Stimulated activated CD4-positive, alpha-beta T cell treated with anti-CD3 and anti-CD28 coated beads, Interleukin-12 subunit alpha, Interleukin-12 subunit beta, amount 100 ng/mL, for 4 hours (primary cell): ENCODE measurements around the gene AGRN.
"Not testable (repeated sequence)": the region's sequence is repeated elsewhere in the genome, so short reads cannot be mapped to it uniquely, and the experiment has no call there.

Experiments used
- DNase-seq: peaks from one replicate; pipeline ENCODE4 v3.0.0-alpha.2; 2020

The AGRN gene

GRCh38 chr1:1055841-1056736 lies 36.2 kb downstream of the AGRN start:
- no peak for DNase-seq

GRCh38 chr1:1057769-1058087 lies 37.8 kb downstream of the AGRN start:
- DNase-seq = not testable (repeated sequence)

- DNase-seq = no peak
Observed at GRCh38 chr1:1058088-1058905, 38.4 kb downstream of the AGRN start.

- peak; percentile 38 for DNase-seq
Observed at GRCh38 chr1:1058921-1059493, 39.1 kb downstream of the AGRN start.

GRCh38 chr1:1059494-1060280 lies 39.8 kb downstream of the AGRN start:
- peak; percentile 94 for DNase-seq

GRCh38 chr1:1060281-1061000 lies 40.5 kb downstream of the AGRN start:
- DNase-seq = no peak

- no peak for DNase-seq
Observed at GRCh38 chr1:1061682-1062345, 41.9 kb downstream of the AGRN start.

GRCh38 chr1:1062348-1063163 lies 42.6 kb downstream of the AGRN start:
- no peak for DNase-seq

- DNase-seq = no peak
Observed at GRCh38 chr1:1063261-1063944, 43.5 kb downstream of the AGRN start.

GRCh38 chr1:1063945-1064831 lies 44.3 kb downstream of the AGRN start:
- peak; percentile 88 for DNase-seq

GRCh38 chr1:1065265-1065939 lies 45.5 kb downstream of the AGRN start:
- DNase-seq = no peak

GRCh38 chr1:1065940-1066304 lies 46.0 kb downstream of the AGRN start:
- not testable (repeated sequence) for DNase-seq

- no peak for DNase-seq
Observed at GRCh38 chr1:1066403-1067283, 46.7 kb downstream of the AGRN start.

- no peak for DNase-seq
Observed at GRCh38 chr1:1067284-1067859, 47.5 kb downstream of the AGRN start.

- DNase-seq = no peak
Observed at GRCh38 chr1:1067860-1068516, 48.1 kb downstream of the AGRN start.

- DNase-seq = no peak
Observed at GRCh38 chr1:1068517-1069055, 48.7 kb downstream of the AGRN start.
